ENCODE results near the gene AKR1C2.
"Not testable (repeated sequence)": the region's sequence is repeated elsewhere in the genome, so short reads cannot be mapped to it uniquely, and the experiment has no call there.

AKR1C2 gene

GRCh38 chr10:5023177-5023805 is 19.6 kb upstream of the AKR1C2 start:
- no peak for DNase-seq

GRCh38 chr10:5021624-5022290 is 18.1 kb upstream of the AKR1C2 start:
- DNase-seq = not testable (repeated sequence)

DNA sequence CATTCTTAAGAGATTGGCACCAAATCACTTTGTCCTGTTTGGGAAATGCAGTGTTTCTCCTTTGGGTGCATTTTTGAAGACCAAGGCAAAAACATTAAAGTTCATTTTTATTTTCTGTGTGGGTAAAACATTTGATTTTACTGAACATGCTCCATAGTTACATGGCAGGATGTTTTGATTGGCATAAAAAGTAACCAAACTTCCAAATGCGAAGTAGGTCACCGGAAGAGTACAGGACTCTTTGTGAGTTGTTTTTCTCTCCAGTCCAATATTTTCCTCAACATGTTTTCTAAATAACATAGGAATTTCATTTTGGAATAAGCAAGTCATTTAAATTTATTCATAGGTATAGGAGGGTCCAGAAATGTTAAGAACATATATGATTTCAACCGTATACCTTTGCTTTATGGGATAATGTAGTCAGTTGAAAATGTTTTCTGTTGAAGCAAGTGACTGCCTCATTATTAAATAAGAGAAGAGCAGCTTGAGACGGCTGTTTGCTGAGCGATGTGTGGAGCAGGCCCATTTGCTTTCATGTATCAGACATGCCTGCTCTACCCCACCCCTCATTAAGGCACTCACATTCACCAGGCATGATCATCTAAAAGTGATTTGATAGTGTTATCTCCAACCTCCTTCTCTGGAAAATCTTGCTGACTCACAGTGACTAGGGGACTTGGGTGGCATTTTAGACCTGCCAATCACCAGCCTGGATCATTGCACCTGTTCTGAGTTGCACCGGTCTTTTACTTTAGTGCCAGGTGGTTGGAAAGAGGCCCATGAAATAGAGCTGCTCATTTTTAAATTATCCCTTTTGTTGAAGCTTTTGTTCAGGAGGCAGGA is 16.3 kb upstream of the AKR1C2 start:
- not testable (repeated sequence) for DNase-seq

DNA sequence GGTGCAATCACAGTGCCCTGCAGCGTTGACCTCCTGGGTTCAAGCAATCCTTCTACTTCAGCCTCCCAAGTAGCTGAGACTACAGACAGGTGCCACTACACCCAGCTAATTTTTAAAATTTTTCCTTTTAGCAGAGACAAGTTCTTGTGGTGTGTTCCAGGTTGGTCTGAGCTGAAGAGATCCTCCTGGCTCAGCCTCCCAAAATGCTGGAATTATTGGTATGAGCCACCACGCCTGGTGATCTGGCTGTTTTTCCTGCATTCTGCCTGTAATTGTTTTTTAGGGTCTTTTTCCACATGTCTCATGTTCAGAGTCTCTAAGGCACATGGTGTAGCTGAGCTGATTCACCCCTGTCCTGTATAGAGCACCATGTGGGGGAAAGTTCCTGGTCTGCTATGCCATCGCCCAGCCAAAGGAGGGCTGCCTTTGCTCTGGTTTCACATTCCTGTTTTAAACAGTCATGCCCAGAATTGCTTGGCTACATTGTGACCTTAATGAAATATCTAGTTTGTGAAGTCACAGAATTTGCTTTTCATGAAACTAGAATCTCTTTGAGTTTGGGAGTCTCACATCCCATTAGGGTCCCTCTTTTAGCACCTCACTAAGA is 15.1 kb upstream of the AKR1C2 start:
- DNase-seq = not testable (repeated sequence)

GRCh38 chr10:5018134-5018533 is 14.5 kb upstream of the AKR1C2 start:
- DNase-seq = no peak

- DNase-seq = no peak
Measured at GRCh38 chr10:5014936-5015335, 11.3 kb upstream of the AKR1C2 start.

GRCh38 chr10:5014200-5014910 is 10.7 kb upstream of the AKR1C2 start:
- not testable (repeated sequence) for DNase-seq

DNA sequence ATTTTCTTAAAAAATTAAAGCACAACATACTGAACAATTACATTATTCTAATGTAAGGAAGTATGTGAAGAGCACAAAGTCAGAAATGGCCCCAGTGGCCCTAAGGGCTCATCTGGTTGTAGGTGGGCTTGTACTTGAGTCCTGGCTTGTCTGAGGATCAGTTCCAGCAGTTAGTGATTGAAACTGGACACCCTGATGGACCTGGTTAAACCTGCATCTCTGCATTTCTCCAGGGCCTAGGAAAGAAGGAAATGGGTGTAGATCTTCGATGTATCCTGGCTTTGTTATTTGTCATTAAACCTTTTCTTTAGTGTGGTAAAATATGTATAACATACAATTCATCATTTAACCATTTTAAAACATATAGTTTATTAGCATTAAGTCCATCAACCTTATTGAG is 9.7 kb upstream of the AKR1C2 start:
- no peak for DNase-seq

GRCh38 chr10:5012595-5012994 is 8.9 kb upstream of the AKR1C2 start:
- no peak for DNase-seq

- not testable (repeated sequence) for DNase-seq
Measured at GRCh38 chr10:5011392-5011791, 7.7 kb upstream of the AKR1C2 start.

DNA sequence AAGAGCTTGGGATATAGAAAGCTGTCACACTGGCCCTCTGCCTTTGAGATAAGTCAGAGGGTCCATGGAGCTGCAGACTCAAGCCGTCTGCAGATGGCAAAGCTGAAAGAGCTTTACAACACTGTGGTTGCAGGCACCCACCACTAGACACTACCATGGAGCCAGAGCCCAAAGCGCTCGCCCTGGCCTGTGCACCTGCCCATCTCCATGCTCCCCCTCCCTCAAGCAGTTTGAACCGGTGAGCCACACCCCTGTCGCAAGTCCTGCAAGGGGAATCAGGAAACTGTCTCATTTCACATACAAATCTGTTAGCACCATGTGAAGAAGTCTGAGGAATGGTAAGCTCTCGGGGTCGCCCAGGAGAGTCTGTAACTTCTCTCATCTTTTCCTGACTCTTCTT is 6.4 kb upstream of the AKR1C2 start:
- DNase-seq = not testable (repeated sequence)

- not testable (repeated sequence) for DNase-seq
Measured at GRCh38 chr10:5008857-5009548, 5.3 kb upstream of the AKR1C2 start.

DNA sequence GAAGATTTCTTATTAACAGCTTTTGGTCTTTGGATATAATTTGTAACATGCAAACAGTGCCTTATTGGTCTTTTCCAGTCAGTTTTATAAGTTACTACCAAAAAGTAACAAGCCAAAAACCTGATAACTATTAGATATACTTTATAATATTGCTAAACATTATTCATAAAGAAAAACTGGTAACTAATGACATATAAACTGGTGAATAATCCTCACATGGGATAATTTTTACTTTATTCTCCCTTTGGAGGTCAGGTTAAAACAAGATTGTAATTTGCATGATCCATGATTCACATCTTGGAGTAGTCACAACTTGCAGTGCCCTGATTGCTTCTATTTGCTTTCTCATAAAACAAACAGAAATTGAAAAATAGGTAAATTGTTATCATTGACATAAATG is 844 bp upstream of the AKR1C2 start:
- not testable (repeated sequence) for DNase-seq

DNA sequence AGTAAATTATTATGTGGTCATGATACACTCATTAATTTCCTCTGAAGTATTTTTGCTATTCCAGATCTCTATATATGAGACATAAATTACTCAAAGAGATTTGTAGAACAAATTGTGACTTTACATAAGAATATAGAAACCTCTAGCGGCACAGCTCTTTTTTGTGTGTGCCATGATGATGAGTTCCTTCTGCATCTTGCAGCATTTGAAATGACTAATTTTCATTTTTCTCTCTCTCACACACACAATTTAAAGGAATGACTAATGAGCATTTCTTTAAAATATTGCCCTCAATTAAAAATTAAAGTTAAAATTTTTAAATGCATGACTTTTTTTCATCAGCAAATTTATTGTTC is 351 bp upstream of the AKR1C2 start:
- DNase-seq = not testable (repeated sequence)

DNA sequence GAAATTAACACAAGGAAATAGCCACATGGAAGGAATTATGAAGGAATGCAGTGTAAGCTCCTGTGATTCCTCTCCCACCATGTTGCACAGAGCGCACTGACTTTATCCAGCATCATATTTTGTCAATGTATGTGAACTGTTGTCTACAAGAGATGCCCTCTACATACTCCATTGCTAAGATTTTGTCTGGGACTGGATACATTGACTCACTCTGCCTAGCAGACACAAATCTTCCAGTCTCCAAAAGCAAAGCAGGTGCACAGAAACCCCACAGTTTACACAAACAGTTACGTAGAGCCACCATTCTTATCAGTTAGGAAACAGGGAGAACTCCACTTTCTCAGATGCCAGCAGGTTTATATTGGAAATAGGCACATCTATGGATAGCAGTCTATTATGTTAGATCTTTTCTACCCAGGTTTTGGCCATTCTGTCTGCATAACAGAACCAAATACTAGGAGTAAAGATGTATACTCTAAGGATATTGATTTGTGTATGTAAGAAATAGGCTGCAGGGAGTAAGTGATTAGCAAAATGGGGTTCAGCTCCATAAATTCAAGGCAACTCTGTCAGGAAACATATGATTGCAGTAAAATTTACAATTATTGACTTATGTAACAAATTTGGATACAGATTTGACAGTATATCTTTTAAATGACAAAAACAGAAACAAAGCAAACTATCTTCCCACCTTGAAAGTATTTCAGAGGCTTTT is 1.5 kb downstream of the AKR1C2 start:
- no peak for DNase-seq

- DNase-seq = no peak
Measured at GRCh38 chr10:4998671-4999070, 5.0 kb downstream of the AKR1C2 start.

DNA sequence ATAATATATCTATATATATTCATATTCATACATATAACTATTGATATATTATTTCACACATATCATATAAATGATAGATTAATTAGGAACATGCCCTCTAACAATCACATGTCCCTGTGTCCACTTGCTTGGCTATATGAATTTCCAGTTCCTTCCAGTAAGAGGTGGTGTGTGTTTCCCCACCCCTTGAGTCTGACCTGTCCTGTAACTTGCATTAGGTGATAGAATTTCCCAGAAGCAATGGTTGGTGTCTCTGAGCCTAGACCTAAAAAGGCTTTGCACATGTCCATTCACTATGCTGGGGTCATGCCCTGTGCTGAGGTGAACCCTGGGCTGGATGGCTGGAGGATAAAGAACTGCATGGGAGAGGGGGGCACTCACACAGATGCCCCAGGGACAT is 9.4 kb downstream of the AKR1C2 start:
- not testable (repeated sequence) for DNase-seq

GRCh38 chr10:4992564-4992963 is 11.1 kb downstream of the AKR1C2 start:
- DNase-seq = not testable (repeated sequence)

DNA sequence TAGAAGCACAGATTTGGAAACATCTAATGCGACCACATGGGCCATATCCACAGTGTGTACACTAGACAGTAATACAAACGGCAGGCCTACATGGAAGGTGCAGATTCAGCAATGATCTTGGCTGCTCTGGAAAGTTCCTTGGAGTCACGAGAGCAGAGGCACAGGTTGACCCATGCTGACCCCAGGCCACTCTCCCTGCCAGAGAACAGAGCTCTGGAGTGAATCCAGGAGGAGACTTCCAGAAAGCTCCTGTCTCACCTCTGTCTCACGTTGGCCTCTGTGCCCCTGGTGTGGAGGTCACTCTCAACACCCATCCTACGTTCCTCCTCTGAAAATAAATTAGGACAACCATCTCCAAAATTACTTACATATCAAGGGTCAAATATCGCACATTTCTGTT is 12.2 kb downstream of the AKR1C2 start:
- DNase-seq = not testable (repeated sequence)

DNA sequence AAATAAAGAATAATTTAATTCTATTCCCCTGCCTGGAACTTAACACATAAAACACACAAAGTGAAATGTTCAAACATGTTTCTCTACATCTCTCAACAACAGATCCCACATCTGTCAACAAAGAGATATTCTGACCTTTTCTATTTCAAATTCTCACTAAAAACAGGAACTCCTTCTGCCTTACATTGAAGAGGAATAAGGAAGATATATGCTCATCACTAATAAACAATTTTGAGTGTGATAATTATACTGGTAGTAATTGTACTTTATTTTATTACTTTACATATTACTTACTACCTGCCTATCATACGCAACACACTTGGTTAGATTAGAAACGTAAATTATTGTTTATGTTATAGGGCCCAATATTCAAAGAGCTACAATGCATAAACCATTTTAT is 13.4 kb downstream of the AKR1C2 start:
- DNase-seq = no peak

DNA sequence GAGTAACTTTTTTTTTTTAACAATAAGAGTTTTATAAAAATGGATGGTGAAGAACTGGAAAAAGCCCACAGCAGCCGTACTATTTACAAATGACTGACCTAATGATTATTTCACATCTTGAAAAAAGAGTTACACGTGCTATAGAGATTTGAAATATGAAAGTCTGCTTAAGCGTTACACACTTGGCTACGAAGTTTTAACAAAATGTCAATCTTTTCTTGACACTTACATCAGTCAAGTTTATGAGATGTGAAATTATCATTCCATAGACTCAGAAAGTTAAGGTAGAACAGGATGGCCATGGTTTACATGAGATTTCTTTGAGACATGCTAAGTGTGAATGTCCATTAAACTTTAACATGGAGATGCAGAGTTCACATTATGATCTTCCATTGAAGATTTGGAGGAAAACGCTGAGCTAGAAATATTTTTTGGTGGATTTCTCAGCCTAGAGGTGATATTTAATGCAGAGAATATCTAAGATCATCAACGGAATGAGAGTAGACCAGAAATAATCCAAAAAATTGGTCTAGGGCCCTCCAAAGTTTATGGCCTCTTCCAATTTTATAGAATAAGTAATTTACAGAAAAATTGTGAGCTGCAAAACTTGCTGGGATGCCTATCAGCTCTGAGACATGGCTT is 15.5 kb downstream of the AKR1C2 start:
- DNase-seq = not testable (repeated sequence)
